Hematopoietic multipotent progenitor cell treated with erythropoietin and hydrocortisone succinate and interleukin-3 and kit ligand, for 6 days (in vitro differentiated cells): Measurements from ENCODE around the gene CSNK2A2.
A peak's percentile ranks its signal among the peaks of the same experiment; 100 is the strongest.

ENCODE experiments used
- DNase-seq: peaks from one replicate; pipeline ENCODE4 v3.0.0-alpha.2; 2015

The CSNK2A2 gene

GRCh38 chr16:58198022-58198683 lies at the start of gene CSNK2A2:
Gene CSNK2A2 (minus strand): TSS chr16:58198106. CDS start chr16:58197736, 370 bp downstream.
- peak; percentile 89 for DNase-seq

GRCh38 chr16:58243528-58244004 lies 45.7 kb upstream of the CSNK2A2 start:
- DNase-seq, result no peak

- no peak for DNase-seq
These were observed 38.9 kb upstream of the CSNK2A2 start for GRCh38 chr16:58236831-58237230.

DNA sequence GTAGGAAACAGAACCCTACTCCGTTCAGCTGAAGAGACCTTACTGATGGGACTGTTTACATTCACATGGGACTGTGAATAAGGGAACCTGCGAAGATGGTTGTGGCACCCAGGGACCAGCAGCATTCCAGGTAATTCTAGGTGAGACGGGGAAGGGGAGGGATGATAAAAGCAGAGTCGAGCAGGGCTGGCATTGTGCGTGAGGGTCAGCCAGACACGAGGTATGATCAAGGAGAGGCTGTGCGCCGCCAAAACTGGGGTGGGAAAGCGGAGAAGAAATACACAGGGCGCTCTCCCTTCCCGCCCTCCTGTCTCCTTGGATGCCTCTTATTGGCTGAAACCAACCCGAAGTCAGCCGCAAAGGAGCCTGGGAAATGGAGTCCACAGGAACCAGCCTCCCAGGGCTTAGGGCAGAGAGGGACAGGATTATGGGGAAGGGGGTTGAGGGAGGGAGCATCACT lies 38.4 kb upstream of the CSNK2A2 start:
- peak; percentile 91 for DNase-seq

GRCh38 chr16:58235663-58236062 lies 37.8 kb upstream of the CSNK2A2 start:
- DNase-seq, result no peak

DNA sequence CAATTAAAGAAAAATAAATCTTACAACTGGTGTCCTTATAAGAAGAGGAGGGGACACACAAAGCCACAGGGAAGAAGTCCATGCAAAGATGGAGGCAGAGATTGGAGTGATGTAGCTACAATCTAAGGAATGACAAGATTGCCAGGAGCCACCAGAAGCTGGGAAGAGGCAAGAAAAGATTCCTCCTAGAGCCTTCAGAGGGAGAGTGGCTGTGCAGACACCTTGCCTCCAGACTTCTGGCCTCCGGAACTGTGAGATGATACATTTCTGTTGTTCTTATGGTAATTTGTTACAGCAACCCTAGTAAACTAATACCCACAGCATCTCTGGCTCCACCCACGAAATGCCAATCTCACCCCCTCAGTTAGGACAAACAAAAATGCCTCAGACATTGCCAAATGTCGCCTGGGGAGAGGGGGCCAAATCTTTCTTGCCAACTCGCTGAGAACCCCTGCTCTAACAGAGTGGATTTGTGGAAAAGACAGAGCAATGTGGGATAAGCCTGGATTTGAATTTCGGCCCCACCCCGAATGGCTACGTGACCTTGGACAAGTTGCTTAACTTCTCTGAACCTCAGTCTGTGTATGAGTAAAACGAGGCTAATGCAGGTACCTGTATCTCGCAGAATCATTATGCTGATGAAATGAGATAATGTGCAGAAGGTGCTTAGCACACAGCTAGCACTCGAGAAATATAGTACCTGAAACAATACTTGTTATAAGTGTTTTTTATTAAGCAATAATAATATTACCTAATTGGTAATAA lies 37.1 kb upstream of the CSNK2A2 start:
- DNase-seq, result no peak

DNA sequence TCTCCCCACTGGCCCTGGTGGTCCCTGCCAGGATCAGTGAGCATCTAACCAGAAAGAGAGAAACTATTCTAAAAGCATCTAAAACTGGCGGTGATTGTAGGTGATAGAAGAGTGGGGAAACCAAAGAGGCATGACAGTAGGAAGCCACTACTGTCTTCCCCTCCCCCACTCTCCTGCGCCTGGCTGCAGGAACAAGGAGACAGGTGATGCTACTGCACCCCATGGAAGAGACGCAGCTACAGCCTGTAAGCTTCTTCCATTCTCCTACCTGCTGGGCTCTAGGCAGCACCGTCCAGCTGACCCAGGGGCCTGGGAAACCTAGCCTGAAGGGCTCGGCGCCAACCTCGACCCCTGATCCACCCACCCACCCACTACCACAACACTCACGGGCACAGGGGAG lies 32.4 kb upstream of the CSNK2A2 start:
- no peak for DNase-seq

DNA sequence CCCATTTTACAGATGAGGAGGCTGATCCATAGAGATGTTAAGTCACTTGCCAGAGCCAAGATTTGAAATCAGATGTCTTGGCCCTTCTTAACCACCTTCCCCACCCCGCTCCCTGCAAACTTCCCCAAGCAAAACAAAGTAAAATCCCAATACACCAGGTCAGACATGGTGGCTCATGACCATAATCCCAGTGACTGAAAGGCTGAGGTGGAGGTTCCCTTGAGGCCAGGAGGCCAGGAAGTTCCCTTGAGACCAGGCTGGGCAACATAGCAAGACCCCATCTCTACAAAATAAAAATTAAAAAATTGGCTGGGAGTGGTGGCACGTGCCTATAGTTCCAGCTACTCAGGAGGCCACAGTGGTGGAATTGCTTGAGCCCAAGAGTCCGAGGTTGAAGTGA lies 28.9 kb upstream of the CSNK2A2 start:
- DNase-seq, result no peak

- no peak for DNase-seq
These were observed 28.2 kb upstream of the CSNK2A2 start for GRCh38 chr16:58225965-58226602.

GRCh38 chr16:58222532-58223316 lies 24.8 kb upstream of the CSNK2A2 start:
- no peak for DNase-seq

GRCh38 chr16:58219432-58219831 lies 21.5 kb upstream of the CSNK2A2 start:
- no peak for DNase-seq

DNA sequence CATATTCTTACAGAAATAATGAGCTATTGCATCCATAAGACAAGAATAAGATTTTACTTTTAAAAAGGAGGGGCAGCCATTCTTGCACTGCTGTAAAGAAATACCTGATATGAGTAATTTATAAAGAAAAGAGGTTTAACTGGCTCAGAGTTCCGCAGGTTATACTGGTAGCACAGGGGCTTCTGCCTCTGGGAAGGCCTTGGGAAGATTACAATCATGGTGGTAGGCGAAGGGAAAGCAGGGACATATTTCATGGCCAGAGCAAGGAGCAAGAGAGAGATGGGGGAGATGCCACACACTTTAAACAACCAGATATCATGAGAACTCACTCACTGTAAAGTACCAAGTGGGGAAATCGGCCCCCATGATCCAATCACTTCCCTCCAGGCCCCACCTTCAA lies 20.9 kb upstream of the CSNK2A2 start:
- no peak for DNase-seq

DNA sequence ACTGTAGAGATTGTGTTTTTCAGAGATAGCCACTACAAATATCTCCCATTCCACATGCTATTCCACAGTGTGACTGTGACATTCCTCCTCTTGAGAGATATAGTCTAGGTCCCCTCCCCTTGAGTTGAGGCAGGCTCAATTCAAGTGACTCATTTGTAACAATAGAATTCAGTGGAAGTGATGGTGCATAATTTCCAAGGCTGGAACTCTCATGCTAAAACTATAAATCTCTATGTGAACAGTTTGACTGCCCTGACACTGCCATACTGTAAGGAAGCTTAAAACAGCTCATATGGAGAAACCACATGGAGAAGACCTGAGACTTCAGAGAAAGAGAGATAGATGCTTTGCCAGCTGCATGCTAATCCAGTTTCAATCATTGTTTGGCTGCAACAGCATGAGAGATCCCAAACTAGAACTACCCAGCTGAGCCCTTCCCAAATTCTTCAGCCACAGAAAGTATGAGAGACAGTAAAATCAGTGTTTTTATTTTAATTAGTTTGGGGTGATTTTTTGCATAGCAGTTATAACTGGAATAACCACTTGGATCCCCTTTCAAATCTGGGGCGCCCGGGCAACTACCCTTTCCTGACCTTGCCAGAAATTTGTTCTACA lies 19.5 kb upstream of the CSNK2A2 start:
- no peak for DNase-seq

GRCh38 chr16:58212824-58213655 lies 15.1 kb upstream of the CSNK2A2 start:
- no peak for DNase-seq

DNA sequence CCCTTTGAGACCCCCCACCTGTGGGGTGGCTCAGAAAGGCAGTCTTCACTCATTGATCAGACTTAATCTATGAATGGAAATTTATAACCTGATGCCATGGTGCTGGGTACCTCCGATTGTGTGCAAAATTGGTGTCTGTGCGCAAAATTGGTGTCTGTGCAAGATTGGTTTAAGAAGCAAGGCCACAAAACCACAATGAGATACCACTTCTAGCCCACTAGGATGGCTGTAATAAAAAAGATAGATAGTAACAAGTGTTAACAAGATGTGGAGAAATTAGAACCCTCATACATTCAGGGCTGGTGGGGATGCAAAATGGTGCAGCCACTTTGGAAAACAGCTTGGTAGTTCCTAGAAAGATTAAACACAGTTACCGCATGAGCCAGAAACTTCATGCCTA lies 13.9 kb upstream of the CSNK2A2 start:
- peak; percentile 66 for DNase-seq

GRCh38 chr16:58211245-58211644 lies 13.3 kb upstream of the CSNK2A2 start:
- DNase-seq, result no peak

GRCh38 chr16:58205276-58206036 lies 7.5 kb upstream of the CSNK2A2 start:
- DNase-seq, result no peak

GRCh38 chr16:58201163-58201562 lies 3.3 kb upstream of the CSNK2A2 start:
- DNase-seq, result no peak

GRCh38 chr16:58200004-58200797 lies 2.3 kb upstream of the CSNK2A2 start:
- peak; percentile 43 for DNase-seq
